Hepatocyte (in vitro differentiated cells): ENCODE measurements around the gene PRMT7. TPM values are rescaled to one million over a fixed set of nuclear protein-coding genes. Genes with fewer than 3 reads are reported as not detected.

Experiments
- DNase-seq: peaks from one replicate; pipeline ENCODE4 v3.0.0-alpha.2; 2016; ENCODE audit warnings: low spot score
- H2AFZ ChIP-seq: fragments of 200-600 bp; sonication (generic); 2 replicates; pipeline ENCODE4 v1.6.0; 2016; ENCODE audit warnings: antibody characterized with exemption, mild to moderate bottlenecking
- H3K27ac ChIP-seq: fragments of 200-600 bp; sonication (generic); 2 replicates; pipeline ENCODE4 v1.5.1; 2016; ENCODE audit warnings: mild to moderate bottlenecking
- H3K27me3 ChIP-seq: fragments of 200-600 bp; sonication (generic); 2 replicates; pipeline ENCODE4 v1.6.1; 2016
- H3K36me3 ChIP-seq: fragments of 200-600 bp; sonication (generic); replicated peaks from 2 replicates; pipeline ENCODE4 v1.5.1; 2016; ENCODE audit warnings: low read depth; ENCODE audit not compliant: insufficient read depth
- H3K4me1 ChIP-seq: fragments of 200-600 bp; sonication (generic); 2 replicates; pipeline ENCODE4 v1.5.1; 2016; ENCODE audit warnings: mild to moderate bottlenecking, moderate library complexity; ENCODE audit not compliant: insufficient read depth
- H3K4me2 ChIP-seq: fragments of 200-600 bp; sonication (generic); 2 replicates; pipeline ENCODE4 v1.6.0; 2016
- H3K4me3 ChIP-seq: fragments of 200-600 bp; sonication (generic); 2 replicates; pipeline ENCODE4 v1.5.1; 2016; ENCODE audit warnings: mild to moderate bottlenecking
- H3K79me2 ChIP-seq: fragments of 200-600 bp; sonication (generic); 2 replicates; pipeline ENCODE4 v1.6.0; 2017; ENCODE audit warnings: mild to moderate bottlenecking
- H3K9me2 ChIP-seq: fragments of 200-600 bp; sonication (generic); replicated peaks from 2 replicates; pipeline ENCODE4 v1.6.0; 2017; ENCODE audit warnings: mild to moderate bottlenecking; ENCODE audit not compliant: insufficient read depth
- H3K9me3 ChIP-seq: fragments of 200-600 bp; sonication (generic); 2 replicates; pipeline ENCODE4 v1.5.1; 2016; ENCODE audit warnings: low read depth, mild to moderate bottlenecking
- H4K20me1 ChIP-seq: fragments of 200-600 bp; sonication (generic); 2 replicates; pipeline ENCODE4 v1.6.0; 2016; ENCODE audit warnings: mild to moderate bottlenecking; ENCODE audit not compliant: insufficient read depth, poor library complexity, severe bottlenecking
- CTCF ChIP-seq: fragments of 200-600 bp; sonication (generic); IDR thresholded peaks from 2 replicates; pipeline ENCODE4 v1.5.1; 2016; ENCODE audit warnings: antibody characterized with exemption, mild to moderate bottlenecking; ENCODE audit not compliant: poor library complexity
- EZH2 ChIP-seq: fragments of 200-600 bp; sonication (generic); IDR thresholded peaks from 2 replicates; pipeline ENCODE4 v1.6.1; 2016; ENCODE audit warnings: antibody characterized with exemption, mild to moderate bottlenecking, borderline replicate concordance
- EZH2phosphoT487 ChIP-seq: fragments of 200-600 bp; sonication (generic); IDR thresholded peaks from one replicate; pipeline ENCODE4 v1.6.1; 2018; ENCODE audit warnings: antibody characterized with exemption, mild to moderate bottlenecking, low read depth, moderate library complexity; ENCODE audit not compliant: unreplicated experiment, severe bottlenecking
- WGBS: methylation state at CpG from one replicate; pipeline ENCODE4 v1.1.6; 2016; ENCODE audit warnings: low lambda C conversion rate; ENCODE audit errors: missing lambda C conversion rate; 5-methylcytosine and 5-hydroxymethylcytosine counted together
- polyA plus RNA-seq: library from polyadenylated mRNA; unstranded; fragments of >200 nt; fragmentation: Nextera tagmentation; extraction: Ambion mirVana; gene quantifications from 2 replicates; pipeline ENCODE4 v1.2.1, GENCODE V29; 2016
- total RNA-seq: library from RNA; depleted of rRNA; stranded (reverse); fragments of >200 nt; gene quantifications from 2 replicates; pipeline ENCODE4 v1.2.3, GENCODE V29; 2014

Gene PRMT7
- total and polyA plus RNA-seq, 2 experiments from 2014 or later = 41.1 to 43.6 TPM

- Histone ChIP-seq H3K4me2 (no peak overlapping the region), H4K20me1 (no peaks in the 10 kb centered on the region), H3K27ac (no peak overlapping the region), H3K27me3 (no peaks in the 10 kb centered on the region), H3K79me2 (no peaks in the 10 kb centered on the region), H3K36me3 (no peaks in the 10 kb centered on the region), H3K4me3 (no peak overlapping the region), H3K4me1 (no peaks in the 10 kb centered on the region), H3K9me2 (no peaks in the 10 kb centered on the region), H2AFZ (no peak overlapping the region), H3K9me3 (no peaks in the 10 kb centered on the region)
- WGBS = 89% methylated on average over 5 of the region's 5 CpGs
- TF ChIP-seq CTCF (no peak), EZH2 (no peak), EZH2phosphoT487 (no peak)
- DNase-seq = no peak
These were observed 69.5 kb downstream of the PRMT7 start for GRCh38 chr16:68380348-68380670.

DNA sequence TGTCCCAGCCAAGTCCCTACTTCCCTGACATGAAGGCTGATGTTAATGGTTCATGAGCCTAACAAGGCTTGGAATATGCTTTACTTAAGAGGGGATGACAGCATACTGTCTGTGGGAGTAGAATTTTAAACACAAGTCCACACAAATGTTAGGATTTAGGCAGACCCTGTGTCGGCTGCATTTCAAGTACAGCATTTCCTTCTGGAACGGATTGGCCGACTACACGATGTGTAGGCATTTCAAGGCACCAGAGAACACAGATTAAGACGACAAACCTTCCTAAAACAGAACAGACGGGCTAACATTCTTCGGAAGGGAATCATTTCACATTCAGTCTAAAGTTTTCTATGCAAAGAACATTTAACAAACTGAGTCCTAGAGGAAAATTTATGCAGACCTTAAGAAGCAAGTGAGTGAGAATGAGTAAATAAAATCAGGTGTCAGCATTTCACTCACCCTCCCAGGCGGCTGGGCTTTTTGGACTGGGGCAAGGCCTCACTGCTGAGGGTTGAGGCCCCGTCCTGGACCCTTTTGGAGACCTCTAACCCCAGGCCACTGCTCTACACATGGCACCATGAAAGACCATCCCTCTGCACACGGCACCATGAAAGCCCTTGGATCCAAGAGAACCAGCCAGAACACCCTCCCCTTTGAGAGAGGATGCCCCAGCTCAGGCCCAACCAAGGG is 70.0 kb downstream of the PRMT7 start:
- no peak overlapping the region for H3K27ac ChIP-seq
- H3K79me2 ChIP-seq = no peaks in the 10 kb centered on the region
- no peaks in the 10 kb centered on the region for H3K36me3 ChIP-seq
- H3K4me3 ChIP-seq = no peak overlapping the region
- H2AFZ ChIP-seq = no peak overlapping the region
- TF ChIP-seq EZH2phosphoT487 (no peak), CTCF (no peak), EZH2 (no peak)
- H3K27me3 ChIP-seq = no peaks in the 10 kb centered on the region
- no peak for DNase-seq
- H3K4me2 ChIP-seq = no peak overlapping the region
- H3K9me3 ChIP-seq = no peaks in the 10 kb centered on the region
- no peaks in the 10 kb centered on the region for H3K4me1 ChIP-seq
- H3K9me2 ChIP-seq = no peaks in the 10 kb centered on the region
- 90% methylated on average over 10 of the region's 10 CpGs for WGBS
- no peaks in the 10 kb centered on the region for H4K20me1 ChIP-seq

GRCh38 chr16:68381363-68381724 is 70.5 kb downstream of the PRMT7 start:
- peaks cover 3% of the 10 kb centered on the region for H3K4me1 ChIP-seq
- H3K4me3 ChIP-seq = no peak overlapping the region
- H2AFZ ChIP-seq = no peak overlapping the region
- 93% methylated on average over 7 of the region's 7 CpGs for WGBS
- H3K9me3 ChIP-seq = no peaks in the 10 kb centered on the region
- H3K27me3 ChIP-seq = no peaks in the 10 kb centered on the region
- H3K27ac ChIP-seq = no peak overlapping the region
- H3K4me2 ChIP-seq = no peak overlapping the region
- TF ChIP-seq CTCF (no peak), EZH2 (no peak), EZH2phosphoT487 (no peak)
- no peaks in the 10 kb centered on the region for H4K20me1 ChIP-seq
- H3K79me2 ChIP-seq = no peaks in the 10 kb centered on the region
- no peaks in the 10 kb centered on the region for H3K36me3 ChIP-seq
- no peaks in the 10 kb centered on the region for H3K9me2 ChIP-seq
- no peak for DNase-seq
